Stimulated activated CD8-positive, alpha-beta memory T cell treated with anti-CD3 and anti-CD28 coated beads, Interleukin-7, amount 100 ng/mL, for 1 hour (primary cell): ENCODE data around the gene UBE2D3.

Source experiments
- DNase-seq, 2 donors: peaks; one replicate each; pipeline ENCODE4 v3.0.0-alpha.2; 2020; ENCODE audit warnings: low read depth in 2 of 2

UBE2D3 gene

DNA sequence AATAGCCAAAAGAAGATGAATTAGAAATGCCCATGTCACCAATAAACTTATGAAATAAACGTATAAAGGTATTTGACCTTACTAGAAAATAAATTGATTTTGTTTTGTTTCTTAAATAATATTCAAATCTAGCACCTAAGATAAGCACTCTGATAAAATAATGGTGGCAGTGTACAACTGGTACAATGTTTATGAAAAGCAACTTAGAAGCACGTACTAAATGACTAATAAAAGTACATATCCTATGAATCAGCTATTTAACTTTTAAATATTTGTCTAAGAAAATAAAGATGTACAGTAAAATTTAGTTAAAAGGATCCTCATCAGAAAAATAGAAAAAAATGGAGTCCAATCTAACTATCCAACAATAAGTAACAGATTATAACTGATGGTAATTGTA is 73.3 kb downstream of the UBE2D3 start:
- DNase-seq, result no peak

DNA sequence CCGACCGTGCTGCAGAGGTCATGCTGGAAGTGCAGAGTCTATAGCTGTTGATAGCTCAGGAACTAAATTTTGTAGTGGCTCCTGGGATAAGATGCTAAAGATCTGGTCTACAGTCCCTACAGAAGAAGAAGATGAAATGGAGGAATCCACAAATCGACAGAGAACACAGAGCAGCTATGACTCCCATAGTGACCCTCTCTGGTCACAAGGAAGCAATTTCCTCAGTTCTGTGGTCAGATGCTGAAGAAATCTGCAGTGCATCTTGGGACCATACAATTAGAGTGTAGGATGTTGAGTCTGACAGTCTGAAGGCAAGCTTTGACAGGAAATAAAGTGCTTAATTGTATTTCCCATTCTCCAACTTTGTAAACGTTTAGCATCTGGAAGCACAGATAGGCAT is 75.4 kb downstream of the UBE2D3 start:
- no peak for DNase-seq
